Measurements from ENCODE around the gene ZNF492.

- TF ChIP-seq CTCF (IDR thresholded peaks at IDR 0.05) (no peak), POLR2A (IDR thresholded peaks at IDR 0.05) (no peak), EP300 (IDR thresholded peaks at IDR 0.05; ENCODE audit: low read depth) (no peak)
Observed at GRCh38 chr19:22606954-22607652, 27.0 kb upstream of the ZNF492 start.

Data from transverse colon (tissue), 3 donors.